Transverse colon (tissue), 3 donors: Measurements from ENCODE around the gene NCF4.

Experiments used
- POLR2A ChIP-seq: fragments of 450-650 bp; IDR thresholded peaks from one replicate; pipeline ENCODE4 v1.6.1; 2016; ENCODE audit warnings: antibody characterized with exemption, mild to moderate bottlenecking, moderate library complexity
- TF ChIP-seq, protein P1 (sequence below), 5 experiments: fragments of 200-600 bp in 3 of 5; fragments of 450-650 bp in 2 of 5; sonication (generic) in 3 of 5; IDR thresholded peaks; 1 replicate in 2 of 5; 2 replicates in 3 of 5; pipeline ENCODE4 v1.5.1; 2016 to 2017; ENCODE audit warnings: antibody characterized with exemption in 5 of 5, inconsistent platforms in 3 of 5, mild to moderate bottlenecking in 2 of 5, moderate library complexity in 1 of 5

DNA sequence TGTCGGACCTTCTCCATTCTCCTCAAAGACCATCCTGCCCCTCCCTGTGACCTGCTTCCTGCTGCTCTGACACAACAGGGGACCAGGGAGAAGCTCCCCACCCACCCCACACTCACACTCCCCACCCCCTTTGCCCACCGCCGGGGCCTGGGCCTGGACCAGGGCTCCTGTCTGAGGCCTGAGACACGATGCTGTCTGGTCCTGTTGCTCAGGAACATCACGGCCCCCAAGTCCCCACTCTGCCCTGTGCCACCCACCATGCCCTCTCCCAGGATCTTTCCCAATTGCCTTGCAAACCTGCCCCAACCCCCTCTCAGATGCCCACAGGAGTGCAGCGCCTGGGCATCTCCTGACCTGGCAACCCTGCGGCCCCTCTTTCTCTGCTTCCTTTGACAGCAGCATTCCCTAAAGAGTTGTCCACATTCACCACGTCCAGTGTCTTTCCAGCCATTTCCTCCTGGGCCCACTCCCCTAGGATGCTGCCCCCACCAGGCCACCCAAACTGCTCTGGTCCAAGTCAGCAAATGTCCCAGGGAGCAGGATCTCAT lies 63.4 kb downstream of the NCF4 start:
- TF ChIP-seq POLR2A: no peak
- TF ChIP-seq, protein P1, sequence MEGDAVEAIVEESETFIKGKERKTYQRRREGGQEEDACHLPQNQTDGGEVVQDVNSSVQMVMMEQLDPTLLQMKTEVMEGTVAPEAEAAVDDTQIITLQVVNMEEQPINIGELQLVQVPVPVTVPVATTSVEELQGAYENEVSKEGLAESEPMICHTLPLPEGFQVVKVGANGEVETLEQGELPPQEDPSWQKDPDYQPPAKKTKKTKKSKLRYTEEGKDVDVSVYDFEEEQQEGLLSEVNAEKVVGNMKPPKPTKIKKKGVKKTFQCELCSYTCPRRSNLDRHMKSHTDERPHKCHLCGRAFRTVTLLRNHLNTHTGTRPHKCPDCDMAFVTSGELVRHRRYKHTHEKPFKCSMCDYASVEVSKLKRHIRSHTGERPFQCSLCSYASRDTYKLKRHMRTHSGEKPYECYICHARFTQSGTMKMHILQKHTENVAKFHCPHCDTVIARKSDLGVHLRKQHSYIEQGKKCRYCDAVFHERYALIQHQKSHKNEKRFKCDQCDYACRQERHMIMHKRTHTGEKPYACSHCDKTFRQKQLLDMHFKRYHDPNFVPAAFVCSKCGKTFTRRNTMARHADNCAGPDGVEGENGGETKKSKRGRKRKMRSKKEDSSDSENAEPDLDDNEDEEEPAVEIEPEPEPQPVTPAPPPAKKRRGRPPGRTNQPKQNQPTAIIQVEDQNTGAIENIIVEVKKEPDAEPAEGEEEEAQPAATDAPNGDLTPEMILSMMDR (IDR thresholded peaks at IDR 0.05): no peak
